OCI-LY7 (cell line): ENCODE results near the gene PHACTR3. TPM values are rescaled to one million over a fixed set of nuclear protein-coding genes. Genes with fewer than 3 reads are reported as not detected.

ENCODE experiments used
- BruUV-seq: library from RNA; stranded (reverse); fragments of 400-500 nt; replicated peaks from 2 replicates; lab custom pipeline; 2021; lab: Mats Ljungman, UMichigan
- CTCF ChIA-PET: fragments of 300-600 bp; sonication (Branson Sonifier 250); formaldehyde crosslinking; loops from one replicate; lab custom pipeline; 2022; ENCODE audit warnings: antibody characterized with exemption; ENCODE audit not compliant: unreplicated experiment; lab: Charles Lee
- POLR2A ChIA-PET: fragments of 300-600 bp; sonication (Branson Sonifier 250); formaldehyde crosslinking; loops from one replicate; lab custom pipeline; 2022; ENCODE audit warnings: antibody characterized with exemption; lab: Charles Lee
- DNase-seq: peaks from one replicate; pipeline ENCODE4 v3.0.0-alpha.2; 2015; ENCODE audit warnings: low spot score
- H2AFZ ChIP-seq: fragments of 200-600 bp; sonication (generic), shearing (Covaris generic); 2 replicates; pipeline ENCODE4 v1.6.1; 2014; ENCODE audit warnings: mild to moderate bottlenecking, antibody characterized with exemption, low read length, moderate library complexity
- H3K27ac ChIP-seq: fragments of 200-600 bp; sonication (generic); 2 replicates; pipeline ENCODE4 v1.5.1; 2014; ENCODE audit warnings: mixed run types, low read depth, mild to moderate bottlenecking, moderate library complexity, low read length, inconsistent platforms; ENCODE audit not compliant: poor library complexity, severe bottlenecking
- H3K36me3 ChIP-seq: fragments of 200-600 bp; sonication (generic); 2 replicates; pipeline ENCODE4 v1.6.1; 2014; ENCODE audit warnings: mild to moderate bottlenecking, antibody characterized with exemption, low read length, moderate library complexity, mixed read lengths; ENCODE audit not compliant: insufficient read depth
- H3K4me1 ChIP-seq: fragments of 200-600 bp; sonication (generic); 2 replicates; pipeline ENCODE4 v1.5.1; 2014; ENCODE audit warnings: mild to moderate bottlenecking, low read length; ENCODE audit not compliant: insufficient read depth, poor library complexity, severe bottlenecking
- H3K4me2 ChIP-seq: fragments of 200-600 bp; sonication (generic); 2 replicates; pipeline ENCODE4 v1.6.1; 2014; ENCODE audit warnings: mild to moderate bottlenecking, low read length
- H3K4me3 ChIP-seq: fragments of 200-600 bp; sonication (generic); 2 replicates; pipeline ENCODE4 v1.5.1; 2014; ENCODE audit warnings: mild to moderate bottlenecking, low read depth, low read length; ENCODE audit not compliant: poor library complexity, severe bottlenecking
- H3K79me2 ChIP-seq: fragments of 200-600 bp; sonication (generic); 2 replicates; pipeline ENCODE4 v1.6.1; 2016; ENCODE audit warnings: low read depth, mild to moderate bottlenecking, low read length, moderate library complexity, mixed read lengths; ENCODE audit not compliant: insufficient read depth
- H3K9me2 ChIP-seq: fragments of 200-600 bp; sonication (generic); 2 replicates; pipeline ENCODE4 v1.6.1; 2016; ENCODE audit warnings: mild to moderate bottlenecking, low read length, mixed read lengths; ENCODE audit not compliant: insufficient read depth
- H3K9me3 ChIP-seq: fragments of 200-600 bp; sonication (generic); 2 replicates; pipeline ENCODE4 v1.6.1; 2014; ENCODE audit warnings: mild to moderate bottlenecking, mixed run types, low read length, mixed read lengths
- H4K20me1 ChIP-seq: fragments of 200-600 bp; sonication (generic); 2 replicates; pipeline ENCODE4 v1.6.1; 2014; ENCODE audit warnings: mild to moderate bottlenecking, antibody characterized with exemption, low read length, moderate library complexity, mixed read lengths; ENCODE audit not compliant: insufficient read depth
- CTCF ChIP-seq: fragments of 200-600 bp; sonication (generic); conservative IDR thresholded peaks from 2 replicates; pipeline ENCODE4 v1.5.1; 2014; ENCODE audit warnings: mild to moderate bottlenecking, antibody characterized with exemption, low read length, moderate library complexity, mixed read lengths
- EZH2phosphoT487 ChIP-seq: fragments of 200-600 bp; sonication (generic); IDR thresholded peaks from 2 replicates; pipeline ENCODE4 v1.6.1; 2018; ENCODE audit warnings: low read depth, borderline replicate concordance, mild to moderate bottlenecking, mixed run types, antibody characterized with exemption, low read length, moderate library complexity, mixed read lengths
- intact Hi-C: fragments of 100-400 bp; cut with micrococcal nuclease; formaldehyde crosslinking; loops from one replicate; pipeline ENCODE4 v1.10.0; 2022; ENCODE audit not compliant: unreplicated experiment
- total RNA-seq, 2 experiments: library from RNA; depleted of rRNA in 1 of 2; stranded (reverse); fragments of >200 nt in 1 of 2; shearing (Covaris generic) in 1 of 2; gene quantifications; 2 replicates each; pipeline ENCODE4 v1.2.3, GENCODE V29; 2014 to 2022

The PHACTR3 gene
- total RNA-seq, 2 experiments from 2014 or later, result 0.32 TPM; not detected in 1

GRCh38 chr20:59731376-59731775 is 127.0 kb downstream of the PHACTR3 start:
- ChIA-PET CTCF (no interaction called here), POLR2A (no interaction called here)
- H3K9me3 ChIP-seq, result no peaks in the 10 kb centered on the region
- H3K79me2 ChIP-seq, result no peaks in the 10 kb centered on the region
- no peak overlapping the region for H2AFZ ChIP-seq
- H3K9me2 ChIP-seq, result no peaks in the 10 kb centered on the region
- H3K4me3 ChIP-seq, result no peak overlapping the region
- no peaks in the 10 kb centered on the region for H3K36me3 ChIP-seq
- H3K4me1 ChIP-seq, result no peaks in the 10 kb centered on the region
- TF ChIP-seq EZH2phosphoT487, result no peak
- DNase-seq, result no peak
- H4K20me1 ChIP-seq, result no peaks in the 10 kb centered on the region
- no TSS peak for BruUV-seq
- no peak overlapping the region for H3K4me2 ChIP-seq
- intact Hi-C loops, result no loop called here
- no peak overlapping the region for H3K27ac ChIP-seq

DNA sequence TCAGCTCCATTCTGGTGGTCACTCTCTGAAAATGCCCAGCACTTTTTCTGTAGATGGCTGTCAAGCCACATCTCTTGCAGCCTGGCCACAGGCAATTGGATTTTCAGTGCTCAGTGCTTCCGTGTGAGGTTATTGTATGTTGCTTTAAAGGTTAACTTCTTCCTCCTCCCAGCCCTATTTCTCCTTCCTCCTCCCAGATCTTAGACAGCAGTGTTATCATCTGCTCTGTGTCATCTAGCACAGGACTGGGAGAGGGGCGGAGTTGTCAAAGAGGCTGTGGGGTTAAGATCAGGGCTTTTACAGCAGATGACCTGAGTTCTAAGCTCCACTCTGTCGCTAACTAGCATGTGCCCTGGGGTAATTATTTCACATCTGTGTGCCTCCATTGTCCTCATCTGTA is 129.0 kb downstream of the PHACTR3 start:
- H3K79me2 ChIP-seq, result no peaks in the 10 kb centered on the region
- no peak overlapping the region for H3K4me3 ChIP-seq
- H3K27ac ChIP-seq, result no peak overlapping the region
- H3K4me2 ChIP-seq, result no peak overlapping the region
- TF ChIP-seq EZH2phosphoT487 (no peak), CTCF (no peak)
- no peaks in the 10 kb centered on the region for H3K9me2 ChIP-seq
- H3K9me3 ChIP-seq, result no peaks in the 10 kb centered on the region
- no peak overlapping the region for H2AFZ ChIP-seq
- ChIA-PET POLR2A (no interaction called here), CTCF (no interaction called here)
- no peaks in the 10 kb centered on the region for H4K20me1 ChIP-seq
- H3K4me1 ChIP-seq, result no peaks in the 10 kb centered on the region
- DNase-seq, result no peak
- no peaks in the 10 kb centered on the region for H3K36me3 ChIP-seq
- intact Hi-C loops, result no loop called here
- no TSS peak for BruUV-seq

DNA sequence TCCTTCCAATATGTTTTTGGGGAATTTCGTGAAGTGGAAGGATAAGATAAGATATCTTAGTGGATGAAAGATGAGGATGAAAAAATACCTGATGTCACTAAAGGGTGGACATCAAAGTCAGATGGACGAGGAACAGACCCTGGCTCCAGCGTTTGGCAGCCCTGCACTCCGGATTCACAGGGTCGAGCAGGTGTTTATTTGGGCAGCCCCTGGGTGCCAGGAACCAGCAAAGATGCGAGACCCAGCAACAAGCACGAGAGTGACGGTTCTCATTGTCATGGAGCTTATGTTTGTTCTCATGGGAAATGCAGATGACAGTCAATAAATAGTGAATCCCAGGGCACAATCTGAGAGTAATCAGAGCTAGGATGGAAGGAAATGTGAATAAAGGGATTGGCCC is 131.1 kb downstream of the PHACTR3 start:
- Histone ChIP-seq H3K9me2 (no peaks in the 10 kb centered on the region), H3K79me2 (no peaks in the 10 kb centered on the region), H3K36me3 (no peaks in the 10 kb centered on the region), H2AFZ (no peak overlapping the region), H3K27ac (no peak overlapping the region), H3K4me2 (no peak overlapping the region), H4K20me1 (no peaks in the 10 kb centered on the region), H3K4me3 (no peak overlapping the region), H3K4me1 (no peaks in the 10 kb centered on the region), H3K9me3 (no peaks in the 10 kb centered on the region)
- POLR2A ChIA-PET, result no interaction called here
- no TSS peak for BruUV-seq
- TF ChIP-seq CTCF (no peak), EZH2phosphoT487 (no peak)
- DNase-seq, result no peak
- CTCF ChIA-PET, result interaction anchor here (0.5 kb wide), 1 partner anchor 1288 kb away, joined by 4 read pairs; no protein-coding TSS in a partner anchor
- intact Hi-C loops, result no loop called here
